Spleen (tissue), 11 donors: ENCODE results near the gene SERPINI2. TPM values are rescaled to one million over a fixed set of nuclear protein-coding genes. Genes with fewer than 3 reads are reported as not detected.

Experiments
- DNase-seq: peaks from one replicate; pipeline ENCODE4 v3.0.0-alpha.2; 2020
- H3K27ac ChIP-seq, 8 donors: fragments of 200-600 bp; sonication (generic) in 7 of 8; 1 replicate in 4 of 8; 2 replicates in 4 of 8; pipeline versions ENCODE4 v1.5.0 to v1.8.0; 2016 to 2021; ENCODE audit warnings: inconsistent platforms in 4 of 8, mild to moderate bottlenecking in 4 of 8, moderate library complexity in 1 of 8
- H3K27me3 ChIP-seq, 7 donors: fragments of 200-600 bp; sonication (generic) in 6 of 7; replicated peaks in 1 of 7; 1 replicate in 4 of 7; 2 replicates in 3 of 7; pipeline versions ENCODE4 v1.5.0 to v1.8.0; 2016 to 2021; ENCODE audit warnings: inconsistent platforms in 3 of 7, mild to moderate bottlenecking in 1 of 7
- H3K36me3 ChIP-seq, 6 donors: fragments of 200-600 bp; sonication (generic) in 5 of 6; 1 replicate in 4 of 6; 2 replicates in 2 of 6; pipeline versions ENCODE4 v1.5.0 to v1.8.0; 2016 to 2021; ENCODE audit warnings: inconsistent platforms in 2 of 6
- H3K4me1 ChIP-seq, 6 donors: fragments of 200-600 bp; sonication (generic) in 5 of 6; 1 replicate in 3 of 6; 2 replicates in 3 of 6; pipeline versions ENCODE4 v1.5.0 to v1.8.0; 2016 to 2021; ENCODE audit warnings: inconsistent platforms in 3 of 6
- H3K4me3 ChIP-seq, 8 donors: fragments of 200-600 bp; sonication (generic) in 7 of 8; 1 replicate in 4 of 8; 2 replicates in 4 of 8; pipeline versions ENCODE4 v1.5.0 to v1.8.0; 2016 to 2021; ENCODE audit warnings: inconsistent platforms in 4 of 8, mild to moderate bottlenecking in 4 of 8, moderate library complexity in 2 of 8
- H3K9me3 ChIP-seq, 8 donors: fragments of 200-600 bp; sonication (generic) in 7 of 8; 1 replicate in 4 of 8; 2 replicates in 4 of 8; pipeline versions ENCODE4 v1.5.0 to v1.8.0; 2016 to 2021; ENCODE audit warnings: inconsistent platforms in 4 of 8
- POLR2A ChIP-seq, 3 donors: fragments of 450-650 bp; IDR thresholded peaks; one replicate each; pipeline ENCODE4 v1.5.1; 2017; ENCODE audit warnings: antibody characterized with exemption in 3 of 3, mild to moderate bottlenecking in 1 of 3
- POLR2AphosphoS5 ChIP-seq, 3 donors: sonication (generic); formaldehyde crosslinking; IDR thresholded peaks; one replicate each; pipeline ENCODE4 v1.5.1; 2017; ENCODE audit warnings: antibody characterized with exemption in 3 of 3
- WGBS, 5 donors: extraction: QIAGEN DNeasy Blood & Tissue Kit in 3 of 5; methylation state at CpG; one replicate each; pipeline versions ENCODE4 v1.1.5 to v1.1.7; 2013 to 2018; 5-methylcytosine and 5-hydroxymethylcytosine counted together
- intact Hi-C: fragments of 100-400 bp; cut with DNase I; formaldehyde crosslinking; loops from one replicate; pipeline ENCODE4 v1.15.0; 2023; ENCODE audit warnings: low total_unique reads
- polyA plus RNA-seq, 3 donors: library from polyadenylated mRNA; stranded (reverse); fragments of 200-250 nt; gene quantifications; one replicate each; pipeline ENCODE4 v1.2.1, GENCODE V29; 2013
- total RNA-seq, 7 donors: library from RNA; depleted of rRNA in 3 of 7; stranded (reverse); fragments of >200 nt in 3 of 7; fragmentation: NEBNext Ultra II Directional in 4 of 7; extraction: Animal tissue kit (Norgen Biotek cat#: 25700) in 4 of 7; gene quantifications; one replicate each; pipeline versions ENCODE4 v1.1.0 to v1.2.1, GENCODE V29; 2016 to 2021
- TF ChIP-seq, protein P1 (sequence below), 11 experiments: fragments of 200-600 bp in 7 of 11; fragments of 450-650 bp in 4 of 11; sonication (generic) in 4 of 11; IDR thresholded peaks in 8 of 11; conservative IDR thresholded peaks in 3 of 11; 1 replicate in 7 of 11; 2 replicates in 4 of 11; pipeline versions ENCODE4 v1.4.0 to v1.8.0; 2016 to 2021; ENCODE audit warnings: antibody characterized with exemption in 11 of 11, inconsistent platforms in 4 of 11, mild to moderate bottlenecking in 1 of 11
- donor health status: healthy with polysubstance abuse.
- donor health status: DM: no; HTN: no; CAD: no; lungs with moderate emphysema.
- donor health status: DM: no; HTN: no; CAD: no.
- donor health status: Bipolar disorder and iron deficiency.
- donor health status: healthy.
- donor health status: DM: no; HTN: no; CAD: no.
- donor health status: DM: yes; HTN: yes; CAD: no.

The SERPINI2 gene
- total and polyA plus RNA-seq, 10 donors, result 0.07 to 3.9 (median 0.32) TPM; not detected in 5

DNA sequence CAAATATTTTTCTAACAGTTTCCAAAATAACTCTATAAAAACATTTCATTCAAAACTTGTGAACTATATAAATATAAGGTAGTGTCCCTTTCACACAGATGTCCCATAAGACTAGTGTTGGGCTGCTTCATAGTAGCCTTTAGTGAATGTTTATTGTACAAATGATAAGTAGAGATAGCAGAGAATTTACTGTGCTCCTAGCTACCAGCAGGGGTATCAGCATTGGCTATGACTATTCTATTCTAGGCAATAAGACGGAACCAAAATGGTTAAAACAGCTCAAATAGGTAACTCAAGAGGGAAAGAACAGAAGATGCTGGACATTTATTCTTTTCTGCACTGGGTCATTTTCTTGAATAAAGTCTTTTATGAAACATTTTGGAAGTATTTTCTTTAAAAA is 22.6 kb downstream of the SERPINI2 start:
- DNase-seq, result no peak
- WGBS, 5 donors, result 0 to 87% (median 34%) methylated on average over 1 of the region's 1 CpG
- no peaks in the 10 kb centered on the region for H3K27me3 ChIP-seq
- H3K36me3 ChIP-seq, result no peaks in the 10 kb centered on the region
- intact Hi-C loops, result no loop called here
- TF ChIP-seq POLR2AphosphoS5 (IDR thresholded peaks at IDR 0.05) (no peak), POLR2A (IDR thresholded peaks at IDR 0.05) (no peak)
- TF ChIP-seq, protein P1, sequence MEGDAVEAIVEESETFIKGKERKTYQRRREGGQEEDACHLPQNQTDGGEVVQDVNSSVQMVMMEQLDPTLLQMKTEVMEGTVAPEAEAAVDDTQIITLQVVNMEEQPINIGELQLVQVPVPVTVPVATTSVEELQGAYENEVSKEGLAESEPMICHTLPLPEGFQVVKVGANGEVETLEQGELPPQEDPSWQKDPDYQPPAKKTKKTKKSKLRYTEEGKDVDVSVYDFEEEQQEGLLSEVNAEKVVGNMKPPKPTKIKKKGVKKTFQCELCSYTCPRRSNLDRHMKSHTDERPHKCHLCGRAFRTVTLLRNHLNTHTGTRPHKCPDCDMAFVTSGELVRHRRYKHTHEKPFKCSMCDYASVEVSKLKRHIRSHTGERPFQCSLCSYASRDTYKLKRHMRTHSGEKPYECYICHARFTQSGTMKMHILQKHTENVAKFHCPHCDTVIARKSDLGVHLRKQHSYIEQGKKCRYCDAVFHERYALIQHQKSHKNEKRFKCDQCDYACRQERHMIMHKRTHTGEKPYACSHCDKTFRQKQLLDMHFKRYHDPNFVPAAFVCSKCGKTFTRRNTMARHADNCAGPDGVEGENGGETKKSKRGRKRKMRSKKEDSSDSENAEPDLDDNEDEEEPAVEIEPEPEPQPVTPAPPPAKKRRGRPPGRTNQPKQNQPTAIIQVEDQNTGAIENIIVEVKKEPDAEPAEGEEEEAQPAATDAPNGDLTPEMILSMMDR (IDR thresholded peaks at IDR 0.05 in 8 of 11, conservative IDR thresholded peaks at IDR 0.05 in 3 of 11), result no peak
- H3K9me3 ChIP-seq, result no peaks in the 10 kb centered on the region
- H3K4me3 ChIP-seq, result no peak overlapping the region
- no peaks in the 10 kb centered on the region for H3K4me1 ChIP-seq
- H3K27ac ChIP-seq, result no peak overlapping the region

DNA sequence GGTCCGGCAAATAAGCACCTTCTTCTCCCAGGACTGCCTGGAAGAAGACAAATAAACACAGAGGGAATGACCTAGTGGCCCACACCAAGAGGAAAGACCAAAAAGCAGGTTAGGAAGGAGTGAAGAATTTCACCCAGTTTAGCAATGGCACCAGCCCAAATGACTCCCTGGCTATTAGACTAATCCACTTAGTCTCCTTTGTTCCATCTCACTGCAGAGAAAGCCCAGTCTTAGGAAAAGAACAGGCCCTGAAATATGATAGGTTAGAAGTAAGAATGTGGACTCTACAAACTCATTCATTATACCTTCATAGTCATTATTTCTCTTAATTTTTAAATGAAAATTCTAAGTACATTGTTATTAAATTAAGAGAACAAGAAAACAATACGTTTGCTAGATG is 23.2 kb downstream of the SERPINI2 start:
- intact Hi-C loops, result no loop called here
- Histone ChIP-seq H3K4me3 (no peak overlapping the region), H3K36me3 (no peaks in the 10 kb centered on the region), H3K9me3 (no peaks in the 10 kb centered on the region), H3K4me1 (no peaks in the 10 kb centered on the region), H3K27me3 (no peaks in the 10 kb centered on the region), H3K27ac (no peak overlapping the region)
- DNase-seq, result no peak
- WGBS, 5 donors, result 59 to 86% (median 80%) methylated on average over 2 of the region's 2 CpGs
- TF ChIP-seq POLR2AphosphoS5 (IDR thresholded peaks at IDR 0.05) (no peak), POLR2A (IDR thresholded peaks at IDR 0.05) (no peak)
- TF ChIP-seq, protein P1 (IDR thresholded peaks at IDR 0.05 in 8 of 11, conservative IDR thresholded peaks at IDR 0.05 in 3 of 11), result no peak

DNA sequence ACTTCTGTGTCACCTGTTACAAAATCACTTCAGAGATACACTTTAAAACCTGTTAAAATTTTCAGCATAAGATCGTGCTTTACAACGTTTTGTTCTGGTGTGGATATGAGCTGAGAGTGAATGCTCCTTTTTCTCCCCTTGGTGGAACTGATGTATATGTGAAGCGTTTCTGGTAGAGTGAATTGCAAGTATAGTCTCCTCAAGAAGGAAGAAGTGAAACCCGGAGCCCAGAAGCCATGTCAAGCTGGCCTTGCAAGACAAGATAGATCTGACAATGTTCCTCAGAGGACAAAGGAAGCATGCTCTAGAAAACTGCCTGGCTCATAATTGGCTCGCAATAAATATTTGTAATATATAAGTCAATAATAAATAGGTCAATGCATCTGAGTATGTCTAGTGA is 23.6 kb downstream of the SERPINI2 start:
- Histone ChIP-seq H3K4me3 (no peak overlapping the region), H3K36me3 (no peaks in the 10 kb centered on the region), H3K9me3 (no peaks in the 10 kb centered on the region), H3K27ac (no peak overlapping the region), H3K4me1 (no peaks in the 10 kb centered on the region), H3K27me3 (no peaks in the 10 kb centered on the region)
- no peak for DNase-seq
- WGBS, 5 donors, result 66 to 78% (median 73%) methylated on average over 5 of the region's 5 CpGs
- intact Hi-C loops, result no loop called here
- TF ChIP-seq POLR2AphosphoS5 (IDR thresholded peaks at IDR 0.05) (no peak), POLR2A (IDR thresholded peaks at IDR 0.05) (no peak)
- TF ChIP-seq, protein P1 (IDR thresholded peaks at IDR 0.05 in 8 of 11, conservative IDR thresholded peaks at IDR 0.05 in 3 of 11), result no peak

DNA sequence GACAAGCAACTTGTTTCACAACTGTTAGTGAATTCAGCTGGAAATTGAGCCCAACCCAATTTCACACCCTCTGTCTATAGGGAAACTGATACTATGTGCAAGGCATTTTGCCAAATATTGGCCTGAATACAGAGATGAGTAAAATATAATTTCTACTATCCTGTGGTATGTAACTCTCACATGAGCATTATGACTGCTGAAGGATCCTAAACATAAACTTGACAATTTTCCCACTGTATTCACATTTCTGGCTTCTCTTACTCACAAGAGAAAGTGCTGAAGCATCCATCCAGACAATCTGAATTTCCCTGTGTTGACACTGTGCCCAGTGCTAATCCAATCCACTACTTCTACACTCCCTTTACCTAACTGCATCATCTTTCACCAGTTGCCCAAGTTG is 28.4 kb downstream of the SERPINI2 start:
- TF ChIP-seq POLR2A (IDR thresholded peaks at IDR 0.05) (no peak), POLR2AphosphoS5 (IDR thresholded peaks at IDR 0.05) (no peak)
- TF ChIP-seq, protein P1 (IDR thresholded peaks at IDR 0.05 in 8 of 11, conservative IDR thresholded peaks at IDR 0.05 in 3 of 11), result no peak
- intact Hi-C loops, result no loop called here
- Histone ChIP-seq H3K4me1 (no peaks in the 10 kb centered on the region), H3K27ac (no peak overlapping the region), H3K4me3 (no peak overlapping the region), H3K27me3 (no peaks in the 10 kb centered on the region), H3K36me3 (no peaks in the 10 kb centered on the region), H3K9me3 (no peaks in the 10 kb centered on the region)
- no peak for DNase-seq
